ENCODE data around the gene SRD5A1.
"Not testable (repeated sequence)": the region's sequence is repeated elsewhere in the genome, so short reads cannot be mapped to it uniquely, and the experiment has no call there.

Gene SRD5A1

GRCh38 chr5:6649186-6649585 lies 15.9 kb downstream of the SRD5A1 start:
- no peak for DNase-seq

- no peak for DNase-seq
Observed at GRCh38 chr5:6649681-6650080, 16.4 kb downstream of the SRD5A1 start.

- DNase-seq, result no peak
Observed at GRCh38 chr5:6652025-6652424, 18.8 kb downstream of the SRD5A1 start.

- no peak for DNase-seq
Observed at GRCh38 chr5:6655432-6655831, 22.2 kb downstream of the SRD5A1 start.

- DNase-seq, result no peak
Observed at GRCh38 chr5:6656680-6657079, 23.4 kb downstream of the SRD5A1 start.

- DNase-seq, result no peak
Observed at GRCh38 chr5:6659941-6660684, 26.9 kb downstream of the SRD5A1 start.

GRCh38 chr5:6660688-6661087 lies 27.4 kb downstream of the SRD5A1 start:
- no peak for DNase-seq

- no peak for DNase-seq
Observed at GRCh38 chr5:6666762-6667161, 33.5 kb downstream of the SRD5A1 start.

- DNase-seq, result no peak
Observed at GRCh38 chr5:6667648-6668047, 34.4 kb downstream of the SRD5A1 start.

- DNase-seq, result not testable (repeated sequence)
Observed at GRCh38 chr5:6668717-6669116, 35.5 kb downstream of the SRD5A1 start.

- DNase-seq, result no peak
Observed at GRCh38 chr5:6673031-6673430, 39.8 kb downstream of the SRD5A1 start.

GRCh38 chr5:6673963-6674362 lies 40.7 kb downstream of the SRD5A1 start:
- DNase-seq, result no peak

- DNase-seq, result no peak
Observed at GRCh38 chr5:6674421-6674820, 41.2 kb downstream of the SRD5A1 start.

GRCh38 chr5:6674886-6675285 lies 41.6 kb downstream of the SRD5A1 start:
- no peak for DNase-seq

GRCh38 chr5:6675784-6676491 lies 42.7 kb downstream of the SRD5A1 start:
- no peak for DNase-seq

- no peak for DNase-seq
Observed at GRCh38 chr5:6676702-6677101, 43.5 kb downstream of the SRD5A1 start.

- DNase-seq, result no peak
Observed at GRCh38 chr5:6678385-6678784, 45.1 kb downstream of the SRD5A1 start.

GRCh38 chr5:6680922-6681321 lies 47.7 kb downstream of the SRD5A1 start:
- no peak for DNase-seq

- DNase-seq, result no peak
Observed at GRCh38 chr5:6681682-6682081, 48.4 kb downstream of the SRD5A1 start.

GRCh38 chr5:6682239-6682638 lies 49.0 kb downstream of the SRD5A1 start:
- no peak for DNase-seq

- no peak for DNase-seq
Observed at GRCh38 chr5:6683241-6683640, 50.0 kb downstream of the SRD5A1 start.

GRCh38 chr5:6684075-6684474 lies 50.8 kb downstream of the SRD5A1 start:
- no peak for DNase-seq

GRCh38 chr5:6686501-6686900 lies 53.3 kb downstream of the SRD5A1 start:
- DNase-seq, result no peak

- no peak for DNase-seq
Observed at GRCh38 chr5:6686915-6687409, 53.7 kb downstream of the SRD5A1 start.

Data from KG1 (cell line).